ENCODE data around the gene TRAPPC12.

The TRAPPC12 gene

DNA sequence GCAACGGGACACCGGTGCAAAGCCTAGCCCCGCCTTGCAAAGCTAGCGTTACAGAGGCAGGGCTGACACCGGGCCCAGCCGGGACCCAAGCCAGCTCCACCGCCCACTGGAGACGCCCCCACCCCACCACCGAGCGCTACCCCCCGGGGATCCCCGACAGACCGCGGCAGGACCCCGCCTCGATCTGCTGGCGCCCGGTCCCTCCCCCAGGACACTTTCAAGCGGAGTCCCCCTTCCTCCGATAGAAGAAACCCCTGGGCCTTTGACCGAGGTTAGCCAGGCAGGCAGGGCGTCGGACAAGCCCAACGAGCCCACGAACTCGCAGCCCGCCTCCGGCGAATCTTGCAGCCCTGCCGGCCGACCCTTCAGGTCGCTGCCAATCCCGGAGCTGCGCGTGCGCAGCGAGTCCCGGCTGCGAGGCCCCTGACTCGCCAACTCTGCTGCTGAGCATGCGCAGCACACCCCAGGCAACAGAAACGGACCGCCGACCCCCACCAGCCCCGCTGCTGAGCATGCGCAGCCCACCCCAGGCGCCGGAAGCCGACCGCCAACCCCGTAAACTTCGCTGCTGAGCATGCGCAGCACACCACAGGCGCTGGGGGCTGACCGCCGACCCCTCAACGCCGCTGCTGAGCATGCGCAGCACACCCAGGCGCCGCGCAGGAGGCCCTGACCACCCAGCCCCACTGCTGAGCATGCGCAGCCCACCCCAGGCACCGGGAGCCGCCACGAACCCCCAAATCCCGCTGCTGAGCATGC is 139.2 kb downstream of the TRAPPC12 start:
- H3K27ac ChIP-seq (ENCODE audit: low read depth, low read length), result peak overlapping the region; percentile 96
- no peaks in the 10 kb centered on the region for H3K36me3 ChIP-seq (ENCODE audit: control insufficient read depth, insufficient read depth, low read length)
- no CpG with 5 or more reads among the region's 67 CpGs for WGBS (ENCODE audit: extremely low coverage, insufficient coverage, low lambda C conversion rate)
- H4K5ac ChIP-seq (ENCODE audit: low read length), result no peak overlapping the region
- peak overlapping the region; percentile 89 for H3K4me3 ChIP-seq (ENCODE audit: low read length)
- H3K27me3 ChIP-seq (ENCODE audit: insufficient read depth, low read length, poor library complexity), result no peaks in the 10 kb centered on the region
- no peak overlapping the region for H2BK15ac ChIP-seq (replicated peaks; ENCODE audit: low read depth)
- H2BK120ac ChIP-seq (ENCODE audit: low read depth, low read length), result no peak overlapping the region
- peak; percentile 98 for DNase-seq
- peak overlapping the region; percentile 91 for H3K4ac ChIP-seq (ENCODE audit: low read depth, low read length)
- peak overlapping the region; percentile 7 for H3K23ac ChIP-seq (ENCODE audit: low read length)
- H3K79me2 ChIP-seq (ENCODE audit: control insufficient read depth, insufficient read depth, low read length), result peaks cover 2% of the 10 kb centered on the region
- H2BK5ac ChIP-seq (ENCODE audit: low read length), result peak overlapping the region; percentile 73
- H3K4me1 ChIP-seq (ENCODE audit: control insufficient read depth, low read depth, low read length), result peaks cover 9% of the 10 kb centered on the region
- no peak overlapping the region for H4K8ac ChIP-seq (ENCODE audit: low read depth, low read length)
- no peak overlapping the region for H2AK5ac ChIP-seq (ENCODE audit: low read length)
- H3K4me2 ChIP-seq (ENCODE audit: low read length), result peak overlapping the region; percentile 95
- H3K18ac ChIP-seq (ENCODE audit: low read length), result peak overlapping the region; percentile 96
- peak overlapping the region; percentile 97 for H3K56ac ChIP-seq (ENCODE audit: low read length)
- H3K79me1 ChIP-seq (ENCODE audit: low read length), result no peaks in the 10 kb centered on the region
- H3K9ac ChIP-seq (ENCODE audit: low read length), result peak overlapping the region; percentile 98

DNA sequence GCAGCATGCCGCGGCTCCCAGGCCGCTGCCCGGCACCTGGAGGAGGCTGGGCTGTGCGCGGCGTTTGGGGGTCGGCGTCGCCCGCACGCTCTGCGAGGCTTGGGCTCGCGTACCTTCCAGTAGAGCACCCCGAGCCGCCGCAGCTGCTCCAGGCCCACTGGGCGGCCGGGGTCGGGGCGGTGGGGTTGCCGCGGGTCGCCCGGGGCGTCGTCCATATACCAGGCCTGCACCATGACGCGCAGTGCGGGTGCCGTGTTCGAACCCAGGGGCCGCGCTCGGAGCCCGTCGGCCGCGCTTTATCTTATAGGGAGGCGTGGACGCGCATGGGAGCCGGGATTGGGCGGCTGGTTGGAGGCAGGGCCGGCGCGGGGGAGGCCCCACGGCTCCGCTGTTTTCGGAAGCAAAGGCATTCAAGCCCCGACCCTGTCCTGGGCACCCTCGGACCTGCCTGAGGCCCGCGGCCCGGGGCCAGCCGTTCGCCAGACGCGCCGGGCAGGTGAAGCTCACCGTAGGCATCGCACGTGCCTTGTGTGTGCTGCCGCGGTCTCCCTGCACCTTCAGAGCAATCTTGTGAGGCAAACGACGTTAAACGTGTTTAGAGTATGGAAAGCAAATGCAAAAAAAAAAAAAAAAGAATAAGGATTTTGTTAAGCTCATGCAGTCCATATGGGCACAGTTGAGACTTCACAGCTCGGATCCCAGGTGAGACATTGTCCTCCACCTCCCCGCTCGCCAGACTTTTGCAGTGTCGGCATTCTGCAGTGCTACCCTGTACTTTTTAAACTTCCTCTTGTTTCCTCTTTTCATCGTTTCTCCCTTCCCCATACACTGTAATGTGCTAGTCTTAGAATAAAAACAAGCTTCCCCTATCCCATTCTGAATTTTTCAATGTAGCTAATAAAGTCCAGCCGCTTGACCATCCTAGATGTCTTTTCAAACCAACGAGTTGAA is 140.0 kb downstream of the TRAPPC12 start, which contains the start of gene ADI1:
Gene ADI1, minus strand, starts transcription at position 277 of the 951 bp plus-strand sequence. Its CDS starts 44 bp downstream, at position 233.
- Histone ChIP-seq H3K27ac (ENCODE audit: low read depth, low read length) (peak within 1 kb of the TSS; percentile 96), H2BK15ac (replicated peaks; ENCODE audit: low read depth) (no peak within 1 kb of the TSS), H4K8ac (ENCODE audit: low read depth, low read length) (no peak within 1 kb of the TSS), H2BK5ac (ENCODE audit: low read length) (peak within 1 kb of the TSS; percentile 73), H3K18ac (ENCODE audit: low read length) (peak within 1 kb of the TSS; percentile 96), H3K9ac (ENCODE audit: low read length) (peak within 1 kb of the TSS; percentile 98), H3K79me1 (ENCODE audit: low read length) (no peaks in the 10 kb centered on the region), H4K5ac (ENCODE audit: low read length) (no peak within 1 kb of the TSS), H3K23ac (ENCODE audit: low read length) (peak within 1 kb of the TSS; percentile 45), H3K56ac (ENCODE audit: low read length) (peak within 1 kb of the TSS; percentile 97), H3K36me3 (ENCODE audit: control insufficient read depth, insufficient read depth, low read length) (no peaks in the 10 kb centered on the region), H2AK5ac (ENCODE audit: low read length) (peak within 1 kb of the TSS; percentile 37), H3K27me3 (ENCODE audit: insufficient read depth, low read length, poor library complexity) (no peaks in the 10 kb centered on the region), H3K79me2 (ENCODE audit: control insufficient read depth, insufficient read depth, low read length) (peaks cover 2% of the 10 kb centered on the region), H3K4me2 (ENCODE audit: low read length) (peak within 1 kb of the TSS; percentile 95), H3K4ac (ENCODE audit: low read depth, low read length) (peak within 1 kb of the TSS; percentile 93), H2BK120ac (ENCODE audit: low read depth, low read length) (no peak within 1 kb of the TSS), H3K4me1 (ENCODE audit: control insufficient read depth, low read depth, low read length) (peaks cover 9% of the 10 kb centered on the region), H3K4me3 (ENCODE audit: low read length) (peak within 1 kb of the TSS; percentile 89)
- DNase-seq, result peak; percentile 91
- no CpG with 5 or more reads among the region's 76 CpGs for WGBS (ENCODE audit: extremely low coverage, insufficient coverage, low lambda C conversion rate)

- WGBS (ENCODE audit: extremely low coverage, insufficient coverage, low lambda C conversion rate), result no CpG with 5 or more reads among the region's 6 CpGs
- no peak overlapping the region for H3K9ac ChIP-seq (ENCODE audit: low read length)
- no peak overlapping the region for H3K23ac ChIP-seq (ENCODE audit: low read length)
- H3K4me2 ChIP-seq (ENCODE audit: low read length), result no peak overlapping the region
- peaks cover 2% of the 10 kb centered on the region for H3K79me2 ChIP-seq (ENCODE audit: control insufficient read depth, insufficient read depth, low read length)
- H3K4ac ChIP-seq (ENCODE audit: low read depth, low read length), result no peak overlapping the region
- no peak overlapping the region for H4K5ac ChIP-seq (ENCODE audit: low read length)
- H3K36me3 ChIP-seq (ENCODE audit: control insufficient read depth, insufficient read depth, low read length), result no peaks in the 10 kb centered on the region
- H3K4me1 ChIP-seq (ENCODE audit: control insufficient read depth, low read depth, low read length), result peaks cover 9% of the 10 kb centered on the region
- H3K18ac ChIP-seq (ENCODE audit: low read length), result no peak overlapping the region
- H3K79me1 ChIP-seq (ENCODE audit: low read length), result no peaks in the 10 kb centered on the region
- H2AK5ac ChIP-seq (ENCODE audit: low read length), result peak overlapping the region; percentile 37
- no peak overlapping the region for H2BK15ac ChIP-seq (replicated peaks; ENCODE audit: low read depth)
- H2BK120ac ChIP-seq (ENCODE audit: low read depth, low read length), result no peak overlapping the region
- no peak overlapping the region for H4K8ac ChIP-seq (ENCODE audit: low read depth, low read length)
- no peak overlapping the region for H3K4me3 ChIP-seq (ENCODE audit: low read length)
- no peak overlapping the region for H3K56ac ChIP-seq (ENCODE audit: low read length)
- DNase-seq, result no peak
- no peaks in the 10 kb centered on the region for H3K27me3 ChIP-seq (ENCODE audit: insufficient read depth, low read length, poor library complexity)
- H2BK5ac ChIP-seq (ENCODE audit: low read length), result no peak overlapping the region
- H3K27ac ChIP-seq (ENCODE audit: low read depth, low read length), result no peak overlapping the region
Observed at GRCh38 chr2:3520591-3520990, 141.1 kb downstream of the TRAPPC12 start.

DNA sequence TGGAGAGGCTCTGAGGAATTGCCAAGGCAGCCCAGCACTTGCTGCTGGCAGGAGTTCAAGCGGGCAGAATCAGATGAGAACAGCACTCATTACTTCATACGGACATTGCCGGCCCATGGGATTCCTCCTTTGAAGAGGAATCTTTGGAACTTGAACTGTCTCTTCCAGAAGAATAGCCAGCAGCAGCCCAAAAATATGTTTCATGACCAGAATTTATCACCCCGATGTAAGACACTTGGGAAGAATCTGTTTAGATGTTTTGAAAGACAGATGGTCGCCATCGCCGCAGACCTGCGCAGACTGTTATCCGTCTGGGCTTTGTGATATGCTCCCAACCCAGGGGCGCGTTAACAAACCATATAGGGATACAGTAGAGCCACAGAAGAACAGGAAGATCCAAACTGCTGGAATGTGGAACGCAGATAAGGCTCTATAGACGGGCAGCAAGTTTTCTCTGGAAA is 143.5 kb downstream of the TRAPPC12 start:
- no peak overlapping the region for H2BK15ac ChIP-seq (replicated peaks; ENCODE audit: low read depth)
- no peak for DNase-seq
- H3K18ac ChIP-seq (ENCODE audit: low read length), result no peak overlapping the region
- H3K9ac ChIP-seq (ENCODE audit: low read length), result no peak overlapping the region
- H3K27ac ChIP-seq (ENCODE audit: low read depth, low read length), result no peak overlapping the region
- no peak overlapping the region for H3K4me2 ChIP-seq (ENCODE audit: low read length)
- no peak overlapping the region for H2AK5ac ChIP-seq (ENCODE audit: low read length)
- WGBS (ENCODE audit: extremely low coverage, insufficient coverage, low lambda C conversion rate), result no CpG with 5 or more reads among the region's 13 CpGs
- H2BK120ac ChIP-seq (ENCODE audit: low read depth, low read length), result no peak overlapping the region
- peaks cover 2% of the 10 kb centered on the region for H3K79me2 ChIP-seq (ENCODE audit: control insufficient read depth, insufficient read depth, low read length)
- H3K4ac ChIP-seq (ENCODE audit: low read depth, low read length), result no peak overlapping the region
- no peak overlapping the region for H4K8ac ChIP-seq (ENCODE audit: low read depth, low read length)
- no peaks in the 10 kb centered on the region for H3K27me3 ChIP-seq (ENCODE audit: insufficient read depth, low read length, poor library complexity)
- no peak overlapping the region for H3K56ac ChIP-seq (ENCODE audit: low read length)
- no peaks in the 10 kb centered on the region for H3K79me1 ChIP-seq (ENCODE audit: low read length)
- H3K23ac ChIP-seq (ENCODE audit: low read length), result no peak overlapping the region
- no peak overlapping the region for H4K5ac ChIP-seq (ENCODE audit: low read length)
- H3K4me1 ChIP-seq (ENCODE audit: control insufficient read depth, low read depth, low read length), result peaks cover 9% of the 10 kb centered on the region
- no peak overlapping the region for H3K4me3 ChIP-seq (ENCODE audit: low read length)
- H3K36me3 ChIP-seq (ENCODE audit: control insufficient read depth, insufficient read depth, low read length), result no peaks in the 10 kb centered on the region
- H2BK5ac ChIP-seq (ENCODE audit: low read length), result no peak overlapping the region

DNA sequence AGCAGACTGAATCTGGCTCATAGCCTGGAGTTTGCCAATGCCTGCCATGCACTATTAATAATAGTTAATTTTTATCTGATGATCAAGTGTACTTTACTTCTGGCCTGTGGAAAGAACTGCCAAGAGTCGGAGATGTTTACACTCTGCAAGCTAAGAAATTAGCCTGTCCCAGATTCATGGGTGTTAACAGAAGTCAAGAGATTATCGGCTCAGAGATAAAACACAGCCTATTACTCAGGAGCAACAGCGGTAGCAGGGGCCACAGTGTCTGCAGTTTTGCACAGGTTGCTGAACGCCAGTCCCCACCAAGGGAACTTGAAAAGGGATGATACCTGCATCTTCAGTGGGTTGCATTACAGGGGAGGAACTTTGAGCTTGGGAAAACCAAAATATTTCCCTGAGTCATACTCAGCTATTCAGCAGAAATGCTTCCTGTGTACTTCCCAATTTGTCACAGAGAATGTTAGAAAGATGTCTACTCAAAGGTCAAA is 144.1 kb downstream of the TRAPPC12 start:
- H4K8ac ChIP-seq (ENCODE audit: low read depth, low read length), result no peak overlapping the region
- no peaks in the 10 kb centered on the region for H3K36me3 ChIP-seq (ENCODE audit: control insufficient read depth, insufficient read depth, low read length)
- H3K4me1 ChIP-seq (ENCODE audit: control insufficient read depth, low read depth, low read length), result peaks cover 9% of the 10 kb centered on the region
- no peak overlapping the region for H3K23ac ChIP-seq (ENCODE audit: low read length)
- DNase-seq, result no peak
- H3K79me1 ChIP-seq (ENCODE audit: low read length), result no peaks in the 10 kb centered on the region
- WGBS (ENCODE audit: extremely low coverage, insufficient coverage, low lambda C conversion rate), result no CpG with 5 or more reads among the region's 4 CpGs
- H3K27ac ChIP-seq (ENCODE audit: low read depth, low read length), result no peak overlapping the region
- H2BK5ac ChIP-seq (ENCODE audit: low read length), result no peak overlapping the region
- H3K18ac ChIP-seq (ENCODE audit: low read length), result no peak overlapping the region
- no peak overlapping the region for H3K56ac ChIP-seq (ENCODE audit: low read length)
- no peak overlapping the region for H2AK5ac ChIP-seq (ENCODE audit: low read length)
- no peak overlapping the region for H3K4ac ChIP-seq (ENCODE audit: low read depth, low read length)
- H3K27me3 ChIP-seq (ENCODE audit: insufficient read depth, low read length, poor library complexity), result no peaks in the 10 kb centered on the region
- no peak overlapping the region for H3K4me2 ChIP-seq (ENCODE audit: low read length)
- no peak overlapping the region for H3K9ac ChIP-seq (ENCODE audit: low read length)
- no peak overlapping the region for H2BK120ac ChIP-seq (ENCODE audit: low read depth, low read length)
- H3K4me3 ChIP-seq (ENCODE audit: low read length), result no peak overlapping the region
- H3K79me2 ChIP-seq (ENCODE audit: control insufficient read depth, insufficient read depth, low read length), result no peaks in the 10 kb centered on the region
- no peak overlapping the region for H4K5ac ChIP-seq (ENCODE audit: low read length)
- H2BK15ac ChIP-seq (replicated peaks; ENCODE audit: low read depth), result no peak overlapping the region

Measured in mesendoderm (in vitro differentiated cells).